Activated CD4-positive, alpha-beta T cell treated with anti-CD3 and anti-CD28 coated beads, Interleukin-2, amount 50 U/mL, for 16 hours (primary cell): ENCODE measurements around the gene OR2F1.
"Not testable (repeated sequence)": the region's sequence is repeated elsewhere in the genome, so short reads cannot be mapped to it uniquely, and the experiment has no call there.

Experiments used
- DNase-seq: peaks from one replicate; pipeline ENCODE4 v3.0.0-alpha.2; 2020

OR2F1 gene

DNA sequence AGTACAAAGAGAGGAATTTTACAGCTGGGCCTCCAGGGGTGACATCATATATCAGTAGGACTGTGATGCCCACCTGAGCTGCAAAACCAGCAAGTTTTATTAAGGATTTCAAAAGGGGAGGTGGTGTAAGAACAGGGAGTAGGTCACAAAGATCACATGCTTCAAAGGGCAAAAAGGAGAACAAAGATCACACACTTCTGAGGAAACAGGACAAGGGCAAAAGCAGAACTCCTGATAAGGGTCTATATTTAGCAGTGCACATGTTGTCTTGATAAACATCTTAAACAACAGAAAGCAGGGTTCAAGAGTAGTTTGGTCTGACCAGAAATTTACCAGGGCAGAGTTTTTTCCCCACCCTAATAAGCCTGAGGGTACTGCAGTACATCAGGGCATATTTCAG lies 55.4 kb downstream of the OR2F1 start:
- not testable (repeated sequence) for DNase-seq

DNA sequence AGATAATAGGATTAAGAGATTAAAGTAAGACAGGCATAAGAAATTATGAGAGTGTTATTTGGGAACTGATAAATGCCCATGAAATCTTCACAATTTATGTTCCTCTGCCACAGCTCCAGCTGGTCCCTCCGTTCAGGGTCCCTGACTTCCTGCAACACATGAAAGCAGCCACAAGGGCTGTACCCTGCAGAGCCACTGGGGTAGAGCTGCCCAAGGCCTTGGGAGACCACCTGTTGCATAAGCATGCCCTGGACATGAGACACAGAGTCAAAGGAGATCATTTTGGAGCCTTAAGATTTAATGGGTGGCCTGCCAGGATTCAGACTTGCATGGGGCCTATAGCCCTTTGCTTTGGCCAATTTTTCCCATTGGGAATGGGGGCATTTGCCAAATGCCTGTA lies 56.2 kb downstream of the OR2F1 start:
- not testable (repeated sequence) for DNase-seq

DNA sequence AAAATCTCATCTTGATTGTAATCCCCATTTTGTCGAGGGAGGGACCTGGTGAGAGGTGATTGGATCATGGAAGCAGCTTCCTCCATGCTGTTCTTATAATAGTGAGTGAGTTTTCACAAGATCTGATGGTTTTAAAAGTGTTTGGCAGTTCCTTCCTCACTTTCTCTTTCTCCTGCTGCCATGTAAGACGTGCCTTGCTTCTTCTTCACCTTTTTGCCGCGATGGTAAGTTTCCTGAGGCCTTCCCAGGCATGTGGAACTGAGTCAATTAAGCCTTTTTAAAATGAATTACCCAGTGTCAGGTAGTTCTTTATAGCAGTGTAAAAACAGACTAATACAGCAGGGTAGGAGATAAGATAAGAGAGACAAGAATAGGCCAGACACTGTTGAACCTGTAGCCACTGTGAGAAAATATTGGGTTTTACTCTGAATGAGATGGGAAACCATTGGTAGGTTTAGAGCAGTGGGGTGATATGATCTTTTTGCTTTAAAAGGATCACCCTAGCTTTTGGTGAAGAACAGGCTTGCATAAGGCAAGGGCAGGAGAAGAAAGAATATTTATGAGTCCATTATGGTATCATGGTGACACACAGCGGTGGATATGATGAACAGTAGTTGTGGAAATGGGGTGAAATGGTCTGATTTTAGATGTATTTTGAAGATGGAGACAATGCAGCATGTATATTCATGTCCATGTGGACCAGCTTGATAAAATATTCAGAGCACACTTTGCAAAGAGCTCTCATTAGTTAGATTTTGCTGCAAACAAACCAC lies 57.0 kb downstream of the OR2F1 start:
- DNase-seq = no peak
